C4-2B (cell line): ENCODE results near the gene STK16.
A peak's percentile ranks its signal among the peaks of the same experiment; 100 is the strongest.

Source experiments
- H3K27ac ChIP-seq: fragments of 450-650 bp; 2 replicates; pipeline ENCODE4 v1.5.1; 2017
- ZFX ChIP-seq: fragments of 450-650 bp; IDR thresholded peaks from 2 replicates; pipeline ENCODE4 v1.6.1; 2017
- TF ChIP-seq, protein P1 (sequence below): fragments of 450-650 bp; conservative IDR thresholded peaks from 2 replicates; pipeline ENCODE4 v1.5.1; 2017; ENCODE audit warnings: mild to moderate bottlenecking

STK16 gene

DNA sequence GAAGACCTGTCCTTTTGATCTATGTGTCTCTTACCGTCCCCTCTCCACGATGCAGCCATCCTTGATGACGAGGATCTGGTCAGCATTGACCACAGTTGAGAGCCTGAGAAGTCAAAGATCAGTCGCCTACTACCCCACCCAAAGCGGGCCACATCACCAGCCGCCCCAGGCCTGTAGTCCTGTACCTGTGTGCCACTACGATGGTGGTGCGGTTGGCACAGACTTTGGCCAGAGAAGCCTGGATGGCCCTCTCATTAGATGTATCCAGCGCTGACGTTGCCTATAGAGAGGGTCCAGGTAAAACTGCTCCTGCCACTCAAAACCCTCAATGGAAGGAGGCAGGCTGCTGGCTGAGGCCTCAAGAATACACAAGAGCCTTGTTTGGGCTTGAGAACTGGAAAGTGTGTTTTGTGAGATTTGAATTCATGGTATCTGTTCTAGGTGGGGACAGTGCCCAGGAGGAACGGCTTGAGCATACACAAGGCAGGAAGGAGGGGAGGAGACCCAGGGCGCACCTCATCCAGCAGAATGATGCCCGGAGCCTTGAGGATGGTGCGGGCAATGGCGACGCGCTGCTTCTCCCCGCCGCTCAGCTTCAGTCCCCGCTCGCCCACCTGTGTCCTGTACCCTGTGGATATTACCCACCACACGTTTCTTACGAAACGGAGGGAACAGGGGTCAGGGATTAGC lies 34.9 kb upstream of the STK16 start:
- TF ChIP-seq, protein P1, sequence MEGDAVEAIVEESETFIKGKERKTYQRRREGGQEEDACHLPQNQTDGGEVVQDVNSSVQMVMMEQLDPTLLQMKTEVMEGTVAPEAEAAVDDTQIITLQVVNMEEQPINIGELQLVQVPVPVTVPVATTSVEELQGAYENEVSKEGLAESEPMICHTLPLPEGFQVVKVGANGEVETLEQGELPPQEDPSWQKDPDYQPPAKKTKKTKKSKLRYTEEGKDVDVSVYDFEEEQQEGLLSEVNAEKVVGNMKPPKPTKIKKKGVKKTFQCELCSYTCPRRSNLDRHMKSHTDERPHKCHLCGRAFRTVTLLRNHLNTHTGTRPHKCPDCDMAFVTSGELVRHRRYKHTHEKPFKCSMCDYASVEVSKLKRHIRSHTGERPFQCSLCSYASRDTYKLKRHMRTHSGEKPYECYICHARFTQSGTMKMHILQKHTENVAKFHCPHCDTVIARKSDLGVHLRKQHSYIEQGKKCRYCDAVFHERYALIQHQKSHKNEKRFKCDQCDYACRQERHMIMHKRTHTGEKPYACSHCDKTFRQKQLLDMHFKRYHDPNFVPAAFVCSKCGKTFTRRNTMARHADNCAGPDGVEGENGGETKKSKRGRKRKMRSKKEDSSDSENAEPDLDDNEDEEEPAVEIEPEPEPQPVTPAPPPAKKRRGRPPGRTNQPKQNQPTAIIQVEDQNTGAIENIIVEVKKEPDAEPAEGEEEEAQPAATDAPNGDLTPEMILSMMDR = no peak
- TF ChIP-seq ZFX = no peak
- no peak overlapping the region for H3K27ac ChIP-seq

DNA sequence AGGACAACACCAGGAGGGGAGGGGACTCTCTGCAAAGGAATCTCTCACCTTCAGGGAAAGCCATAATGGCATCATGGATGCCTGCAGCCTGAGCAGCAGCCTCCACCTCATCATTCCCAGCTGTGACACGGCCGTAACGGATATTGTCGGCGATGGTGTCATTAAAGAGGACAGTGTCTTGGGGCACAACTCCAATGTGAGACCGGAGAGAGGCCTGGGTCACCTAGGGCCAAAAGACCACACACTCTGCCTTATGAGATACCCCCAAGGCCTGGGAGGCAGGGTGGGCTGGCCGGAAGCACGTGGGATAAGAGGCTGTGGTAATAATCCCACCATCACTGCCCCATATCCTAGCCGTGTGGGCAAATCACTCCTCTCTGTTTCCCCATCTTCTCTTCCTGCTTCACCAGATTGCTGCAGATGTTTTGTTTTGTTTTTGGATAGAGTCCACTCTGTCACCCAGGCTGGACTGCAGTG lies 34.4 kb upstream of the STK16 start:
- TF ChIP-seq ZFX = no peak
- TF ChIP-seq, protein P1 = no peak
- no peak overlapping the region for H3K27ac ChIP-seq

DNA sequence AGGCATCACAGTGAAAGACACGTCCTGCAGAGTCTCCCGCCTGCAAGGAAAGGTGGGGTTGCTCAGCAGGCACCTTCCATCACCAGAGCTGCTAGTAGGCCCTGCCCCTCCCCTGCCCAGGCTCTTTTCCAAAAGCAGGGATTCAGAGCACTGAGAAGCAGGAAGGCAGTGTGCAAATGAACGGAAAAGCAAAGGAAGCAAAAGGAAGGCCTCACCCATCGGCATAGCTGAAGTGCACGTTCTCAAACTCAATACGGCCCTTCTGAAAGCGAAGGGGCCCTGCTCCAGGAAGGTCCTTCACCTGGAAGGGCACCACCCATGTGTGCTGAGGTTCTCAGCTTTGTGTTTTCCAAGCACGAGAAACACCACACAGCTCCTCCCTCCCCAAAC lies 32.3 kb upstream of the STK16 start:
- TF ChIP-seq ZFX = no peak
- TF ChIP-seq, protein P1 = no peak
- H3K27ac ChIP-seq = no peak overlapping the region

DNA sequence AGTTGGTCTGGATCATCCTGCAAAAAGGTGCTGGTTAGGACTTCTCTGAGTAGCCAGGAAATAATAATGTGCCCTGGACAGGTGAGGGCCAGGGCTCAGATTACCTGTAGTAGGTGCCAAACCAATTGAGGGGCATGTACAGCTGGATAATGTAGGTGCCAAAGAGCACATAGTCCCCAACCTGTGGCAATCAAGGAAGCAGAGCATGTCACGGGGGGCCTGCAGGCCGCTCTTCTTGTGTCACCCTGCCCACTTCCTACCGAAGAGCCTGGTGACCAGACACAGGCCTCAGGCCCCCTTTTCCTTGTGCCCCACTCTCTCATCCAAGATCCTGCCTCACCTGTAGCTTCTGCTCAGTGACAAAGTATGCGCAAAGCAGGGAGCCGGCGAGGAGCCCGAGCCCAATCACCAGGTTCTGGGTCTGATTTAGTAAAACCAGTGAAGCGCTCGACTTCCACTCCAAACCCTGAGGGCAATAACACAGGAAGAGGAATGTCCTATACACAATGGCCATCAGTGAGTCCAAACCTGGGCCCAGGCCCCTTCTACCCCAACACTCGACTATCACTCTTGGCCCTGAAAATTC lies 31.7 kb upstream of the STK16 start:
- H3K27ac ChIP-seq = no peak overlapping the region
- TF ChIP-seq ZFX = no peak
- TF ChIP-seq, protein P1 = no peak

DNA sequence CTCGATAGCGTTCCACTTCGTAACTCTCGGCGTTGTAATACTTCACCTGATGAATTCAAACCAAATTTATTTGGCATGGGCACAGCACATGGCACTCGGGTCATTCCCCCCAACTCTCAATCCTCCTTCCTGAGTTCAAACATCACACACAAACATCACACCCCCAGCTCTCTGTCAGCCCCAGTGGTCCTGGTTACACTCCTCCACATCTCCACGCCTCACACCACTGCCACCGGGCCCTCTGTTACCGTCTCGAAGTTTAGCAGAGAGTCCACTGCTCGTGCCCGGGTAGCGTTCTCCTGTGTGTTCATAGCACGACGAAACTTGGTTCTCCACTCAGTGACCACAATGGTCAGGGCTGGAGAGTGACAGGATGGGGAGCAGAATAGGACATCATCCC lies 31.1 kb upstream of the STK16 start:
- no peak overlapping the region for H3K27ac ChIP-seq
- TF ChIP-seq, protein P1 = no peak
- no peak for TF ChIP-seq ZFX

DNA sequence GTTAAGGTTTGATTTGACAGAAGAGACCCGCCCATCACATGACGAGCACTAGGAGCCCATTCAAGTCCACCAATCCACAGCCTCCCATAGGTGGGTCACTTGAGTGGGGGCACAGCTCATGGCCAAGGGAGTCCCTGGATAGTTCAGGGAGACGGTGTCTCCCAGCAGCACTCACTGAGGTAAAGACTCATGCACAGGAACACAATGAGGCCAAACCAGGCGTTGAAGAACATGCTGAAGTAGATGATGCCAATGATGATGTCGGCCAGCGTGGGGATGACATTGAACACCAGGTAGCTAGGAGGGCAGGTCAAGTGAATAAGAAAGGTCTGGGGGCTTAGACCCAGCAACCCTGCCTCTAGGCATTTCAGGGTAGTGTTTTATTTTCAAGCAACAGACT lies 30.5 kb upstream of the STK16 start:
- H3K27ac ChIP-seq = no peak overlapping the region
- TF ChIP-seq, protein P1 = no peak
- TF ChIP-seq ZFX = no peak

DNA sequence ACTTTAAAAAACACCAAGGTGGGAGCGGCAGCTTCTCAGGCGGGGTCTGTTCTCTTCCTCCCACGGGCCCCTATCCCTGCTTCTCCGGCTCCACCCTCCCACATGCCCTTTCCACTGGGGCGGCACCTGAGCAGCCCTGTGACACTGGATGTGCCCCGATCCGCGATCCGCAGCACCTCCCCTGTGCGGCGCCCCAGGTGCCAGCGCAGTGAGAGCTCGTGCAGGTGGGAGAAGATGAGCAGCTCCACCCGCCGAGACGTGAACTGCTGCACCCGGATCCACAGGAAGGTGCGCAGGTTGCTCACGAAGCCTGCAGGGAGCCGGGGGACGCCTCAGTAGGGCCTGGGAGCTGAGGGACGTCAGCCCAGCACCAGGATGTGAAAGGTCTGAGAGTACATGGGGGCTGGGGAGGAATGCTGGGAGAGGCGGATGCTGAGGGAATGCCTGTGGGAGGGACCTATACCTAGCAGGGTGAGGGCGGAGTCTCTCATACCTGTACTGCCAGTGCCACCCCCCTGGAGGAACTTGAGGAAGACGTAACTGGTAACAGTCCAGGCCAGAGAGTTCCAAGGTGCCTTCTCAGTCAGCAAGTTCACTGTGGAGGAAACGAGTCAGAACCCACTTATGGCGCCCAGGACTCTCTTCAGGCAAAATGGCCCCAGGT lies 29.3 kb upstream of the STK16 start:
- peak overlapping the region; percentile 94 for H3K27ac ChIP-seq
- TF ChIP-seq, protein P1 = no peak
- no peak for TF ChIP-seq ZFX
